VCaP (cell line): Measurements from ENCODE around the gene PTP4A2.
A peak's percentile ranks its signal among the peaks of the same experiment; 100 is the strongest.

Experiments used
- H3K27ac ChIP-seq: fragments of 450-650 bp; 2 replicates; pipeline ENCODE4 v1.5.1; 2017
- CTCF ChIP-seq: fragments of 450-650 bp; conservative IDR thresholded peaks from 2 replicates; pipeline ENCODE4 v1.5.1; 2017; ENCODE audit warnings: mild to moderate bottlenecking, moderate library complexity

The PTP4A2 gene

GRCh38 chr1:31934706-31935629 is 3.2 kb downstream of the PTP4A2 start:
- H3K27ac ChIP-seq = 0 out of 2 replicates have a peak overlapping the region, but pooled peaks have one; percentile 4
- TF ChIP-seq CTCF = no peak

GRCh38 chr1:31932491-31933316 is 5.5 kb downstream of the PTP4A2 start:
- peak overlapping the region; percentile 63 for H3K27ac ChIP-seq
- TF ChIP-seq CTCF = no peak

GRCh38 chr1:31931593-31932225 is 6.5 kb downstream of the PTP4A2 start:
- TF ChIP-seq CTCF = no peak
- peak overlapping the region; percentile 63 for H3K27ac ChIP-seq

GRCh38 chr1:31930836-31931592 is 7.2 kb downstream of the PTP4A2 start:
- H3K27ac ChIP-seq = peak overlapping the region; percentile 63
- no peak for TF ChIP-seq CTCF

GRCh38 chr1:31927661-31927980 is 10.5 kb downstream of the PTP4A2 start:
- no peak for TF ChIP-seq CTCF
- peak overlapping the region; percentile 29; the same call in 1 of the 2 replicates for H3K27ac ChIP-seq

- peak overlapping the region; percentile 29; the same call in 1 of the 2 replicates for H3K27ac ChIP-seq
These were observed 11.1 kb downstream of the PTP4A2 start for GRCh38 chr1:31926853-31927660.

More at GRCh38 chr1:31926853-31927660, 11.1 kb downstream of the PTP4A2 start:
- TF ChIP-seq CTCF = no peak
